Ishikawa (cell line): ENCODE results near the gene METTL15.

Experiments
- CEBPB ChIP-seq: IDR thresholded peaks from 2 replicates; pipeline ENCODE4 v1.6.1; 2012
- CREB1 ChIP-seq: IDR thresholded peaks from 2 replicates; pipeline ENCODE4 v1.6.1; 2012; ENCODE audit warnings: low read depth
- EGR1 ChIP-seq: IDR thresholded peaks from 2 replicates; pipeline ENCODE4 v1.6.1; 2012
- EP300 ChIP-seq: IDR thresholded peaks from 2 replicates; pipeline ENCODE4 v1.6.1; 2012; ENCODE audit warnings: borderline replicate concordance
- NFIC ChIP-seq: IDR thresholded peaks from 2 replicates; pipeline ENCODE4 v1.6.1; 2012
- RAD21 ChIP-seq: IDR thresholded peaks from 2 replicates; pipeline ENCODE4 v1.6.1; 2012; ENCODE audit warnings: low read depth
- TAF1 ChIP-seq: IDR thresholded peaks from 2 replicates; pipeline ENCODE4 v1.6.1; 2012; ENCODE audit warnings: low read depth, mild to moderate bottlenecking
- TCF12 ChIP-seq: IDR thresholded peaks from 2 replicates; pipeline ENCODE4 v1.6.1; 2012; ENCODE audit warnings: low read depth
- YY1 ChIP-seq: IDR thresholded peaks from 2 replicates; pipeline ENCODE4 v1.6.1; 2012; ENCODE audit warnings: low read depth
- ZBTB7A ChIP-seq: IDR thresholded peaks from 2 replicates; pipeline ENCODE4 v1.6.1; 2012; ENCODE audit warnings: low read depth
- TF ChIP-seq, protein P1 (sequence below): IDR thresholded peaks from 2 replicates; pipeline ENCODE4 v1.6.1; 2012
- TF ChIP-seq, protein P2 (sequence below): IDR thresholded peaks from 2 replicates; pipeline ENCODE4 v1.6.1; 2012
- TF ChIP-seq, protein P3 (sequence below): IDR thresholded peaks from 2 replicates; pipeline ENCODE4 v1.6.1; 2012; ENCODE audit warnings: low read depth, mild to moderate bottlenecking

DNA sequence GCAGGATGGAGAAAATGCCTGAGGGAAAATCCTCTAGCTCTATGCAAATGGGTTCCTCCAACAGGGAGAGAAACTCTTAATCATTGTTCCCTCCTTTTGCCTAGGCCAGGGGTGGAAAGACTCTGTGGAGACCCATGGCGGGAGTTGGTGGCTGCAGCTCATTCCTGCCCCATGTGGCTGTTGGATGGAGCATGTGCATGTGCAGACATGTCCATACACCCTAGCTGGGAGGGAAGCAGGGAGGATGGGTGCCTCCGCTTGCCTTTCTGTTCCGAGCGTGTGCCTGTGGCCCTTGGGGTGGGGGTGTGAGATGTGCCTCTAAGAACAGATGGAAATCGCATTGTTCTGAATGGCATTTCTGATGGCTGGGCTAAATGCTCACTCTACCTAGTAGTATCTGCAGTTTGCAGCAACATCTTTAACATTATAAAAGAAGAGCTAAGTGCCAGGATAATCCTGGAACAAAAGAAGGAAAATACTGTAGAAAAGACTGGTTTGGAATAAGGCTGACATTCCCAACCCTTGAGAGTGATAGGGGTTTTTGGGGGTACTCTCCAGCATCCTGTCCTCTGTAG is 31.7 kb downstream of the METTL15 start:
- TF ChIP-seq, protein P1, sequence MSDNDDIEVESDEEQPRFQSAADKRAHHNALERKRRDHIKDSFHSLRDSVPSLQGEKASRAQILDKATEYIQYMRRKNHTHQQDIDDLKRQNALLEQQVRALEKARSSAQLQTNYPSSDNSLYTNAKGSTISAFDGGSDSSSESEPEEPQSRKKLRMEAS: no peak
- TF ChIP-seq, protein P2, sequence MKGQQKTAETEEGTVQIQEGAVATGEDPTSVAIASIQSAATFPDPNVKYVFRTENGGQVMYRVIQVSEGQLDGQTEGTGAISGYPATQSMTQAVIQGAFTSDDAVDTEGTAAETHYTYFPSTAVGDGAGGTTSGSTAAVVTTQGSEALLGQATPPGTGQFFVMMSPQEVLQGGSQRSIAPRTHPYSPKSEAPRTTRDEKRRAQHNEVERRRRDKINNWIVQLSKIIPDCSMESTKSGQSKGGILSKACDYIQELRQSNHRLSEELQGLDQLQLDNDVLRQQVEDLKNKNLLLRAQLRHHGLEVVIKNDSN: no peak
- TF ChIP-seq, protein P3, sequence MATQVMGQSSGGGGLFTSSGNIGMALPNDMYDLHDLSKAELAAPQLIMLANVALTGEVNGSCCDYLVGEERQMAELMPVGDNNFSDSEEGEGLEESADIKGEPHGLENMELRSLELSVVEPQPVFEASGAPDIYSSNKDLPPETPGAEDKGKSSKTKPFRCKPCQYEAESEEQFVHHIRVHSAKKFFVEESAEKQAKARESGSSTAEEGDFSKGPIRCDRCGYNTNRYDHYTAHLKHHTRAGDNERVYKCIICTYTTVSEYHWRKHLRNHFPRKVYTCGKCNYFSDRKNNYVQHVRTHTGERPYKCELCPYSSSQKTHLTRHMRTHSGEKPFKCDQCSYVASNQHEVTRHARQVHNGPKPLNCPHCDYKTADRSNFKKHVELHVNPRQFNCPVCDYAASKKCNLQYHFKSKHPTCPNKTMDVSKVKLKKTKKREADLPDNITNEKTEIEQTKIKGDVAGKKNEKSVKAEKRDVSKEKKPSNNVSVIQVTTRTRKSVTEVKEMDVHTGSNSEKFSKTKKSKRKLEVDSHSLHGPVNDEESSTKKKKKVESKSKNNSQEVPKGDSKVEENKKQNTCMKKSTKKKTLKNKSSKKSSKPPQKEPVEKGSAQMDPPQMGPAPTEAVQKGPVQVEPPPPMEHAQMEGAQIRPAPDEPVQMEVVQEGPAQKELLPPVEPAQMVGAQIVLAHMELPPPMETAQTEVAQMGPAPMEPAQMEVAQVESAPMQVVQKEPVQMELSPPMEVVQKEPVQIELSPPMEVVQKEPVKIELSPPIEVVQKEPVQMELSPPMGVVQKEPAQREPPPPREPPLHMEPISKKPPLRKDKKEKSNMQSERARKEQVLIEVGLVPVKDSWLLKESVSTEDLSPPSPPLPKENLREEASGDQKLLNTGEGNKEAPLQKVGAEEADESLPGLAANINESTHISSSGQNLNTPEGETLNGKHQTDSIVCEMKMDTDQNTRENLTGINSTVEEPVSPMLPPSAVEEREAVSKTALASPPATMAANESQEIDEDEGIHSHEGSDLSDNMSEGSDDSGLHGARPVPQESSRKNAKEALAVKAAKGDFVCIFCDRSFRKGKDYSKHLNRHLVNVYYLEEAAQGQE: no peak
- TF ChIP-seq EP300 (no peak), EGR1 (no peak), TAF1 (no peak), RAD21 (no peak), CREB1 (no peak), NFIC (no peak), YY1 (no peak), TCF12 (no peak), ZBTB7A (no peak), CEBPB (no peak)
